SK-N-SH treated with all-trans-retinoic acid at 6 μM for 48 hours (cell line): ENCODE results near the gene ANKRD39.
"Not testable (repeated sequence)": the region's sequence is repeated elsewhere in the genome, so short reads cannot be mapped to it uniquely, and the experiment has no call there.

Source experiments
- ATAC-seq: fragments of 200-7000 bp; cut with Tn5 transposase; 3 replicates; pipeline ENCODE4 v1.9.1; 2020; ENCODE audit warnings: mild to moderate bottlenecking, moderate library complexity
- ARNTL ChIP-seq: fragments of 450-650 bp; formaldehyde crosslinking; IDR thresholded peaks from 2 replicates; pipeline ENCODE4 v1.5.0; 2020; ENCODE audit warnings: low read depth, mild to moderate bottlenecking, moderate library complexity, borderline replicate concordance
- CSDC2 ChIP-seq: fragments of 250-450 bp; sonication (Bioruptor Pico); IDR thresholded peaks from 2 replicates; pipeline ENCODE4 v1.5.0; 2020; ENCODE audit warnings: mild to moderate bottlenecking, moderate library complexity
- GLIS3 ChIP-seq: fragments of 250-450 bp; sonication (Bioruptor Pico); IDR thresholded peaks from 2 replicates; pipeline ENCODE4 v1.5.0; 2020; ENCODE audit warnings: mild to moderate bottlenecking, moderate library complexity
- ISL1 ChIP-seq: fragments of 250-450 bp; sonication (Bioruptor Pico); IDR thresholded peaks from 2 replicates; pipeline ENCODE4 v2.1.2; 2022; ENCODE audit warnings: mild to moderate bottlenecking, moderate library complexity
- OSR1 ChIP-seq: fragments of 250-450 bp; sonication (Bioruptor Pico); IDR thresholded peaks from 2 replicates; pipeline ENCODE4 v1.8.0; 2022; ENCODE audit warnings: moderate library complexity, mild to moderate bottlenecking, inconsistent platforms
- PPARA ChIP-seq: fragments of 250-450 bp; sonication (Bioruptor Pico); IDR thresholded peaks from 2 replicates; pipeline ENCODE4 v1.5.0; 2020; ENCODE audit warnings: mild to moderate bottlenecking, borderline replicate concordance
- RARB ChIP-seq: fragments of 250-450 bp; sonication (Bioruptor Pico); IDR thresholded peaks from 2 replicates; pipeline ENCODE4 v1.8.0; 2021; ENCODE audit warnings: mild to moderate bottlenecking, moderate library complexity
- SNAI2 ChIP-seq: fragments of 250-450 bp; sonication (Bioruptor Pico); IDR thresholded peaks from 2 replicates; pipeline ENCODE4 v1.5.0; 2020; ENCODE audit warnings: mild to moderate bottlenecking, moderate library complexity
- TCF4 ChIP-seq: fragments of 250-450 bp; sonication (Bioruptor Pico); IDR thresholded peaks from 2 replicates; pipeline ENCODE4 v1.8.0; 2021; ENCODE audit warnings: mild to moderate bottlenecking, moderate library complexity, borderline replicate concordance
- TOX ChIP-seq: fragments of 250-450 bp; sonication (Bioruptor Pico); IDR thresholded peaks from 2 replicates; pipeline ENCODE4 v1.8.0; 2021; ENCODE audit warnings: mild to moderate bottlenecking, moderate library complexity, borderline replicate concordance
- ZFP3 ChIP-seq: fragments of 250-450 bp; sonication (Bioruptor Pico); IDR thresholded peaks from 2 replicates; pipeline ENCODE4 v1.5.0; 2020; ENCODE audit warnings: mild to moderate bottlenecking, moderate library complexity
- ZFP30 ChIP-seq: fragments of 450-650 bp; formaldehyde crosslinking; IDR thresholded peaks from 2 replicates; pipeline ENCODE4 v1.5.0; 2022; ENCODE audit warnings: mild to moderate bottlenecking, moderate library complexity
- ZNF565 ChIP-seq: fragments of 450-650 bp; formaldehyde crosslinking; conservative IDR thresholded peaks from 2 replicates; pipeline ENCODE4 v1.5.0; 2020; ENCODE audit warnings: low read depth, mild to moderate bottlenecking, moderate library complexity
- TF ChIP-seq, protein P1 (sequence below): fragments of 250-450 bp; sonication (Bioruptor Pico); IDR thresholded peaks from 2 replicates; pipeline ENCODE4 v1.8.0; 2020; ENCODE audit warnings: mild to moderate bottlenecking, moderate library complexity, borderline replicate concordance
- TF ChIP-seq, protein P2 (sequence below): fragments of 250-450 bp; sonication (Bioruptor Pico); IDR thresholded peaks from 2 replicates; pipeline ENCODE4 v1.5.0; 2020; ENCODE audit warnings: mild to moderate bottlenecking, moderate library complexity
- TF ChIP-seq, protein P3 (sequence below): fragments of 250-450 bp; sonication (Bioruptor Pico); IDR thresholded peaks from 2 replicates; pipeline ENCODE4 v1.8.0; 2021; ENCODE audit warnings: low read depth, mild to moderate bottlenecking, moderate library complexity, borderline replicate concordance
- TF ChIP-seq, protein P4 (sequence below): fragments of 250-450 bp; sonication (Bioruptor Pico); IDR thresholded peaks from 2 replicates; pipeline ENCODE4 v1.5.1; 2021; ENCODE audit warnings: mild to moderate bottlenecking, moderate library complexity
- TF ChIP-seq, protein P5 (sequence below): fragments of 250-450 bp; sonication (Bioruptor Pico); IDR thresholded peaks from 2 replicates; pipeline ENCODE4 v1.5.1; 2020; ENCODE audit warnings: low read depth, mild to moderate bottlenecking, moderate library complexity

ANKRD39 gene

DNA sequence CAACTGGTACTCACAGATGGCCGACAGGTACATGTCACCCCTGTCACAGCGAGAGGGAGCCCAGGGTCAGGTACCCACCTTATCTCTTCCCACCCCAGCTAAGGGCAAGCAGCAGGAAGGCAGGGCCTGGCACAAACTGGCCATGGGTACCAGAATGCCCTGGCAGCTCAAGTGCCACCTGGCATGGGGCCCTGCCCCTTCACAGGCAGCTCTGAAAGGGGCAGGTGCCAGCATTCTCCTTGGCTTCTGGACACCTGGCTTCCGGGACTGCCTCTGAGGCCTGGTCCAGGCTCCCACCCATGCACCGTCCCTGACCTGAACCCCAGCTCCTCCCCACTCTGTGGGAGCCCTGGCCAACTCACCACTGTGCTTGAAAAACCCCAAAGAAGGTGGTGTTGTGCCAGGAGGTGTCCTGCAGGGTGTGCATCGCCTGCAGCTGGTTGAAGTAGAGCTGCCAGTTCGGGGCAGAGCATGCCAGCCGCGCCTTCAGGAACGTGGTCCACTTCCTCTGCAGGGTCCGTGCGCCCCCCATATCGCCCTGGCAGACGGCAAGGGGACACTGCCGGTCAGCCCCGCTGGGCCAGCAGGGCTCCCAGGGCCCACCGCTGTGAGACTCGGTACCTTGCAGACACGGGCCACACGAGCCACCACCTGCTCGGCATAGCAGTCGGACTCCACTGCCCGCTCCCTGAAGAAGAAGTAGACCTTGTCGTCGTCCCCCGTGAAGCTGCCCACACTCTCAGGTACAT lies 6.7 kb upstream of the ANKRD39 start:
- ATAC-seq: no peak
- TF ChIP-seq SNAI2 (CRISPR knock-in tag): no peak
- no peak for TF ChIP-seq ARNTL (CRISPR knock-in tag)
- TF ChIP-seq TCF4 (CRISPR knock-in tag): no peak
- TF ChIP-seq, protein P1, sequence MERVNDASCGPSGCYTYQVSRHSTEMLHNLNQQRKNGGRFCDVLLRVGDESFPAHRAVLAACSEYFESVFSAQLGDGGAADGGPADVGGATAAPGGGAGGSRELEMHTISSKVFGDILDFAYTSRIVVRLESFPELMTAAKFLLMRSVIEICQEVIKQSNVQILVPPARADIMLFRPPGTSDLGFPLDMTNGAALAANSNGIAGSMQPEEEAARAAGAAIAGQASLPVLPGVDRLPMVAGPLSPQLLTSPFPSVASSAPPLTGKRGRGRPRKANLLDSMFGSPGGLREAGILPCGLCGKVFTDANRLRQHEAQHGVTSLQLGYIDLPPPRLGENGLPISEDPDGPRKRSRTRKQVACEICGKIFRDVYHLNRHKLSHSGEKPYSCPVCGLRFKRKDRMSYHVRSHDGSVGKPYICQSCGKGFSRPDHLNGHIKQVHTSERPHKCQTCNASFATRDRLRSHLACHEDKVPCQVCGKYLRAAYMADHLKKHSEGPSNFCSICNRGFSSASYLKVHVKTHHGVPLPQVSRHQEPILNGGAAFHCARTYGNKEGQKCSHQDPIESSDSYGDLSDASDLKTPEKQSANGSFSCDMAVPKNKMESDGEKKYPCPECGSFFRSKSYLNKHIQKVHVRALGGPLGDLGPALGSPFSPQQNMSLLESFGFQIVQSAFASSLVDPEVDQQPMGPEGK (CRISPR knock-in tag): no peak
- no peak for TF ChIP-seq PPARA (CRISPR knock-in tag)
- TF ChIP-seq, protein P2, sequence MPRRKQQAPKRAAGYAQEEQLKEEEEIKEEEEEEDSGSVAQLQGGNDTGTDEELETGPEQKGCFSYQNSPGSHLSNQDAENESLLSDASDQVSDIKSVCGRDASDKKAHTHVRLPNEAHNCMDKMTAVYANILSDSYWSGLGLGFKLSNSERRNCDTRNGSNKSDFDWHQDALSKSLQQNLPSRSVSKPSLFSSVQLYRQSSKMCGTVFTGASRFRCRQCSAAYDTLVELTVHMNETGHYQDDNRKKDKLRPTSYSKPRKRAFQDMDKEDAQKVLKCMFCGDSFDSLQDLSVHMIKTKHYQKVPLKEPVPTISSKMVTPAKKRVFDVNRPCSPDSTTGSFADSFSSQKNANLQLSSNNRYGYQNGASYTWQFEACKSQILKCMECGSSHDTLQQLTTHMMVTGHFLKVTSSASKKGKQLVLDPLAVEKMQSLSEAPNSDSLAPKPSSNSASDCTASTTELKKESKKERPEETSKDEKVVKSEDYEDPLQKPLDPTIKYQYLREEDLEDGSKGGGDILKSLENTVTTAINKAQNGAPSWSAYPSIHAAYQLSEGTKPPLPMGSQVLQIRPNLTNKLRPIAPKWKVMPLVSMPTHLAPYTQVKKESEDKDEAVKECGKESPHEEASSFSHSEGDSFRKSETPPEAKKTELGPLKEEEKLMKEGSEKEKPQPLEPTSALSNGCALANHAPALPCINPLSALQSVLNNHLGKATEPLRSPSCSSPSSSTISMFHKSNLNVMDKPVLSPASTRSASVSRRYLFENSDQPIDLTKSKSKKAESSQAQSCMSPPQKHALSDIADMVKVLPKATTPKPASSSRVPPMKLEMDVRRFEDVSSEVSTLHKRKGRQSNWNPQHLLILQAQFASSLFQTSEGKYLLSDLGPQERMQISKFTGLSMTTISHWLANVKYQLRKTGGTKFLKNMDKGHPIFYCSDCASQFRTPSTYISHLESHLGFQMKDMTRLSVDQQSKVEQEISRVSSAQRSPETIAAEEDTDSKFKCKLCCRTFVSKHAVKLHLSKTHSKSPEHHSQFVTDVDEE (CRISPR knock-in tag): no peak
- TF ChIP-seq RARB: no peak
- TF ChIP-seq, protein P3, sequence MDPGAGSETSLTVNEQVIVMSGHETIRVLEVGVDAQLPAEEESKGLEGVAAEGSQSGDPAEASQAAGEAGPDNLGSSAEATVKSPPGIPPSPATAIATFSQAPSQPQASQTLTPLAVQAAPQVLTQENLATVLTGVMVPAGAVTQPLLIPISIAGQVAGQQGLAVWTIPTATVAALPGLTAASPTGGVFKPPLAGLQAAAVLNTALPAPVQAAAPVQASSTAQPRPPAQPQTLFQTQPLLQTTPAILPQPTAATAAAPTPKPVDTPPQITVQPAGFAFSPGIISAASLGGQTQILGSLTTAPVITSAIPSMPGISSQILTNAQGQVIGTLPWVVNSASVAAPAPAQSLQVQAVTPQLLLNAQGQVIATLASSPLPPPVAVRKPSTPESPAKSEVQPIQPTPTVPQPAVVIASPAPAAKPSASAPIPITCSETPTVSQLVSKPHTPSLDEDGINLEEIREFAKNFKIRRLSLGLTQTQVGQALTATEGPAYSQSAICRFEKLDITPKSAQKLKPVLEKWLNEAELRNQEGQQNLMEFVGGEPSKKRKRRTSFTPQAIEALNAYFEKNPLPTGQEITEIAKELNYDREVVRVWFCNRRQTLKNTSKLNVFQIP (CRISPR knock-in tag): no peak
- TF ChIP-seq, protein P4, sequence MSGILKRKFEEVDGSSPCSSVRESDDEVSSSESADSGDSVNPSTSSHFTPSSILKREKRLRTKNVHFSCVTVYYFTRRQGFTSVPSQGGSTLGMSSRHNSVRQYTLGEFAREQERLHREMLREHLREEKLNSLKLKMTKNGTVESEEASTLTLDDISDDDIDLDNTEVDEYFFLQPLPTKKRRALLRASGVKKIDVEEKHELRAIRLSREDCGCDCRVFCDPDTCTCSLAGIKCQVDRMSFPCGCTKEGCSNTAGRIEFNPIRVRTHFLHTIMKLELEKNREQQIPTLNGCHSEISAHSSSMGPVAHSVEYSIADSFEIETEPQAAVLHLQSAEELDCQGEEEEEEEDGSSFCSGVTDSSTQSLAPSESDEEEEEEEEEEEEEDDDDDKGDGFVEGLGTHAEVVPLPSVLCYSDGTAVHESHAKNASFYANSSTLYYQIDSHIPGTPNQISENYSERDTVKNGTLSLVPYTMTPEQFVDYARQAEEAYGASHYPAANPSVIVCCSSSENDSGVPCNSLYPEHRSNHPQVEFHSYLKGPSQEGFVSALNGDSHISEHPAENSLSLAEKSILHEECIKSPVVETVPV: no peak
- TF ChIP-seq CSDC2 (CRISPR knock-in tag): no peak
- TF ChIP-seq OSR1 (CRISPR knock-in tag): no peak
- no peak for TF ChIP-seq TOX (CRISPR knock-in tag)
- TF ChIP-seq, protein P5, sequence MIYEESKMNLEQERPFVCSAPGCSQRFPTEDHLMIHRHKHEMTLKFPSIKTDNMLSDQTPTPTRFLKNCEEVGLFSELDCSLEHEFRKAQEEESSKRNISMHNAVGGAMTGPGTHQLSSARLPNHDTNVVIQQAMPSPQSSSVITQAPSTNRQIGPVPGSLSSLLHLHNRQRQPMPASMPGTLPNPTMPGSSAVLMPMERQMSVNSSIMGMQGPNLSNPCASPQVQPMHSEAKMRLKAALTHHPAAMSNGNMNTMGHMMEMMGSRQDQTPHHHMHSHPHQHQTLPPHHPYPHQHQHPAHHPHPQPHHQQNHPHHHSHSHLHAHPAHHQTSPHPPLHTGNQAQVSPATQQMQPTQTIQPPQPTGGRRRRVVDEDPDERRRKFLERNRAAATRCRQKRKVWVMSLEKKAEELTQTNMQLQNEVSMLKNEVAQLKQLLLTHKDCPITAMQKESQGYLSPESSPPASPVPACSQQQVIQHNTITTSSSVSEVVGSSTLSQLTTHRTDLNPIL (CRISPR knock-in tag): no peak
- TF ChIP-seq ZNF565 (CRISPR knock-in tag): no peak
- TF ChIP-seq ZFP30 (CRISPR knock-in tag): no peak
- TF ChIP-seq ISL1: no peak

DNA sequence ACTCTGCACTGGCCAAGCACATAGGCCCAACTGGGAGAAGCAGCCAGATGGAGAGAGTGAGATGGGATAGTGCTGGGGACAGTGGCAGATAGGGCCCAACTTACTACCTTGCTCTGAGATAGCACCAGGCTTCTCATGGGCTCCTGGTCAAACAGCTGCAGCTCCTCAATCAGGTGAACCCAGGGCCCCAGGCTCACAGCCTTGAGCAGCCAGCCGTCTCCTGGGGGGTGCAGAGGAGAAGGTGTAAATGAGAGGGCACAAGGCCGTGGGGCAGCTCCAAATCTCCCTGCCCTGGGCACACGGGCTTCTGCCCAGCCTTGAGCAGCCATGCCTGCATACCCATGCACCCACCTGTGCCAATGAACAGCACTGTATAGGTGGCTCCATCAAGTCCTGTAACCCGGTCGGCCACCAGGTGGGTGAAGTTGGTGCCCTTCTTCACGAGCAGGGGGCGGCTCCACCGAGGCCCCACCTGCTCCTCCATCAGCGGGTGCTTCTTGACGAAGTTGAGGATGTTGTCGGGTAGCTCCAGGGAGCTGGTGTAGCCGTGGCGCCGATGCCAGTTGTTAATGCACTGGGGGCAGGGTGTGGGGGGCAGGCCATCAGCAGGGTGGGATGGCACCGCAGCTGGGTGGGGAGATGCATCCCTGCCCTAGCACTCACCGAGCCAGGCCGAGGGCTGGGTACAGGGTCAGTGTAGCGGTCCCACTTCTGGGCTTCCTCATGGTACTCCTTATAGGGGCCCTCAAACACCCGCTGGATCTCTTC lies 5.9 kb upstream of the ANKRD39 start:
- ATAC-seq: no peak
- TF ChIP-seq GLIS3 (CRISPR knock-in tag) (no peak), TCF4 (CRISPR knock-in tag) (no peak), SNAI2 (CRISPR knock-in tag) (no peak), ARNTL (CRISPR knock-in tag) (no peak), RARB (no peak), ZFP3 (CRISPR knock-in tag) (no peak)
- TF ChIP-seq, protein P2 (CRISPR knock-in tag): no peak
- TF ChIP-seq, protein P3 (CRISPR knock-in tag): no peak

DNA sequence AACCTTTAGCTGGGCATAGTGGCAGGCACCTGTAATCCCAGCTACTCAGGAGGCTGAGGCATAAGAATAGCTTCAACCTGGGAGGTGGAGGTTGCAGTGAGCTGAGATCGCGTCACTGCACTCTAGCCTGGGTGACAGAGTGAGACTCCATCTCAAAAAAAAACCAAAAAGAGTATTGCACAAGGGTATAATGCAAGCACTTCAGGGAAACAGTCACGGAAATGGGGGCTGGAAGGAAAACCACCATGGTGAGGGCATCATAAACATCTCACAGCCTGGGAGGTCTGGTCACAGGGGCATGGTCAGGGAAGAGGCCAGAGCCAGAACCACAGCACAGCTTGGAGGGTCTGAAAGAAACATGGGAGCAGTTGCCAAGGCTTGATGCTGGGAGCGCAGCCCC lies 5.2 kb upstream of the ANKRD39 start:
- not testable (repeated sequence) for ATAC-seq
